SK-N-SH (cell line): ENCODE results near the gene GRAMD1B. TPM values are rescaled to one million over a fixed set of nuclear protein-coding genes. Genes with fewer than 3 reads are reported as not detected.

ENCODE experiments used
- CTCF ChIA-PET: fragments of 300-600, 350-600 bp; formaldehyde crosslinking; extraction: SDS; loops from one replicate; lab custom pipeline; 2021; lab: Yijun Ruan, JAX
- POLR2A ChIA-PET: fragments of 350-600 bp; sonication (Branson Sonifier 250); formaldehyde crosslinking; extraction: SDS; loops from one replicate; lab custom pipeline; 2020; ENCODE audit warnings: antibody characterized with exemption, inconsistent platforms; lab: Yijun Ruan, JAX
- DNase-seq: peaks from one replicate; pipeline ENCODE4 v3.0.0; 2012
- H2AFZ ChIP-seq: fragments of 200-600 bp; sonication (generic); 2 replicates; pipeline ENCODE4 v1.8.1; 2016; ENCODE audit warnings: antibody characterized with exemption, mild to moderate bottlenecking, low read depth
- H3F3A ChIP-seq: fragments of 200-600 bp; sonication (generic); replicated peaks from 2 replicates; pipeline ENCODE3; 2016; ENCODE audit warnings: antibody characterized with exemption, mild to moderate bottlenecking; ENCODE audit not compliant: insufficient read depth
- H3K27ac ChIP-seq, 2 experiments: fragments of 200-500 bp in 1 of 2; fragments of 200-600 bp in 1 of 2; sonication (Bioruptor generic) in 1 of 2; sonication (generic), shearing (Covaris generic) in 1 of 2; 2 replicates each; pipeline versions ENCODE4 v1.5.1 to v1.6.1; 2014 to 2016; ENCODE audit warnings: low read depth in 2 of 2, inconsistent platforms in 1 of 2, low read length in 1 of 2, mild to moderate bottlenecking in 1 of 2, mixed read lengths in 1 of 2
- H3K27me3 ChIP-seq: fragments of 200-600 bp; sonication (generic), shearing (Covaris generic); 2 replicates; pipeline ENCODE4 v1.6.1; 2016; ENCODE audit warnings: mixed run types; ENCODE audit not compliant: insufficient read depth
- H3K36me3 ChIP-seq, 2 experiments: fragments of 200-500 bp in 1 of 2; fragments of 200-600 bp in 1 of 2; sonication (Bioruptor generic) in 1 of 2; sonication (generic) in 1 of 2; replicated peaks in 1 of 2; 2 replicates each; pipeline versions ENCODE3 to v1.5.1; 2014 to 2016; ENCODE audit warnings: low read length in 1 of 2, mild to moderate bottlenecking in 1 of 2; ENCODE audit not compliant: insufficient read depth in 2 of 2, control insufficient read depth in 1 of 2
- H3K4me1 ChIP-seq, 2 experiments: fragments of 200-500 bp in 1 of 2; fragments of 200-600 bp in 1 of 2; sonication (Bioruptor generic) in 1 of 2; sonication (generic), shearing (Covaris generic) in 1 of 2; 2 replicates each; pipeline versions ENCODE4 v1.5.1 to v1.6.1; 2014 to 2016; ENCODE audit warnings: low read depth in 1 of 2, low read length in 1 of 2, mixed run types in 1 of 2; ENCODE audit not compliant: insufficient read depth in 2 of 2, control insufficient read depth in 1 of 2
- H3K4me2 ChIP-seq: fragments of 200-600 bp; sonication (generic), shearing (Covaris generic); 2 replicates; pipeline ENCODE4 v1.6.1; 2017; ENCODE audit warnings: mixed run types
- H3K4me3 ChIP-seq, 2 experiments: fragments of 200-500 bp in 1 of 2; fragments of 200-600 bp in 1 of 2; sonication (Bioruptor generic) in 1 of 2; sonication (generic), shearing (Covaris generic) in 1 of 2; 2 replicates each; pipeline versions ENCODE4 v1.5.1 to v1.8.1; 2014 to 2016; ENCODE audit warnings: low read depth in 2 of 2, inconsistent platforms in 1 of 2, low read length in 1 of 2, mild to moderate bottlenecking in 1 of 2, mixed read lengths in 1 of 2, moderate library complexity in 1 of 2
- H3K79me2 ChIP-seq: fragments of 200-600 bp; sonication (generic); 2 replicates; pipeline ENCODE4 v1.8.1; 2017; ENCODE audit warnings: mild to moderate bottlenecking; ENCODE audit not compliant: insufficient read depth
- H3K9ac ChIP-seq: fragments of 200-600 bp; sonication (generic); 2 replicates; pipeline ENCODE4 v1.6.1; 2017; ENCODE audit warnings: mixed run types
- H3K9me2 ChIP-seq: fragments of 200-600 bp; sonication (generic); 2 replicates; pipeline ENCODE4 v1.6.1; 2017; ENCODE audit warnings: mixed run types
- H3K9me3 ChIP-seq: fragments of 200-600 bp; sonication (generic); 2 replicates; pipeline ENCODE4 v1.6.1; 2017; ENCODE audit warnings: mixed run types, mild to moderate bottlenecking, moderate library complexity
- H4K20me1 ChIP-seq: fragments of 200-600 bp; sonication (generic); 2 replicates; pipeline ENCODE4 v1.6.1; 2017; ENCODE audit warnings: mild to moderate bottlenecking, mixed run types; ENCODE audit not compliant: insufficient read depth
- ELF1 ChIP-seq: IDR thresholded peaks from 2 replicates; pipeline ENCODE4 v1.4.0; 2012
- EP300 ChIP-seq, 2 experiments: IDR thresholded peaks; 2 replicates each; pipeline versions ENCODE4 v1.4.0 to v1.6.1; 2012; ENCODE audit warnings: borderline replicate concordance in 1 of 2, low read depth in 1 of 2, low read length in 1 of 2
- GATA2 ChIP-seq: sonication (generic); formaldehyde crosslinking; IDR thresholded peaks from 2 replicates; pipeline ENCODE4 v1.5.0; 2020; ENCODE audit warnings: mild to moderate bottlenecking, missing genetic modification reagents
- MEF2A ChIP-seq: IDR thresholded peaks from 2 replicates; pipeline ENCODE4 v1.4.0; 2012; ENCODE audit warnings: low read depth, borderline replicate concordance
- MXI1 ChIP-seq: IDR thresholded peaks from 2 replicates; pipeline ENCODE4 v1.6.1; 2012; ENCODE audit warnings: mild to moderate bottlenecking, low read depth, low read length, improper control_type of control experiment
- NFIC ChIP-seq: IDR thresholded peaks from 2 replicates; pipeline ENCODE4 v1.4.0; 2012; ENCODE audit warnings: borderline replicate concordance
- NRF1 ChIP-seq: IDR thresholded peaks from 2 replicates; pipeline ENCODE4 v1.6.1; 2012; ENCODE audit warnings: low read depth, mild to moderate bottlenecking, low read length
- RAD21 ChIP-seq: IDR thresholded peaks from 2 replicates; pipeline ENCODE4 v1.6.1; 2012; ENCODE audit warnings: mild to moderate bottlenecking, low read length
- RFX5 ChIP-seq: IDR thresholded peaks from 2 replicates; pipeline ENCODE4 v1.6.1; 2012; ENCODE audit warnings: mild to moderate bottlenecking, improper control_type of control experiment, low read length
- TCF12 ChIP-seq: IDR thresholded peaks from 2 replicates; pipeline ENCODE4 v1.4.0; 2012
- WGBS: methylation state at CpG from one replicate; pipeline ENCODE4 v1.1.6; 2017; ENCODE audit warnings: low lambda C conversion rate; 5-methylcytosine and 5-hydroxymethylcytosine counted together
- polyA plus RNA-seq, 3 experiments: library from polyadenylated mRNA; depleted of rRNA; stranded (reverse); fragments of >200 nt; gene quantifications; 2 replicates each; pipeline ENCODE4 v1.2.3, GENCODE V29; 2012
- TF ChIP-seq, protein P1 (sequence below): IDR thresholded peaks from 2 replicates; pipeline ENCODE4 v1.4.0; 2012; ENCODE audit warnings: low read depth
- TF ChIP-seq, protein P2 (sequence below): IDR thresholded peaks from 2 replicates; pipeline ENCODE4 v1.4.0; 2012; ENCODE audit warnings: low read depth, borderline replicate concordance
- TF ChIP-seq, protein P3 (sequence below): IDR thresholded peaks from 2 replicates; pipeline ENCODE4 v1.6.1; 2012; ENCODE audit warnings: mild to moderate bottlenecking, low read depth, low read length, moderate library complexity
- TF ChIP-seq, protein P4 (sequence below): IDR thresholded peaks from 2 replicates; pipeline ENCODE4 v1.4.0; 2012; ENCODE audit warnings: low read depth, borderline replicate concordance
- TF ChIP-seq, protein P5 (sequence below): fragments of 150-350 bp; IDR thresholded peaks from 2 replicates; pipeline ENCODE4 v1.6.1; 2016; ENCODE audit warnings: mild to moderate bottlenecking, low read depth, low read length
- TF ChIP-seq, protein P6 (sequence below): IDR thresholded peaks from 2 replicates; pipeline ENCODE4; 2012

Gene GRAMD1B
- polyA plus RNA-seq, 1 of the 3 experiments (the other 2 are of a cell fraction) = 14.5 TPM

DNA sequence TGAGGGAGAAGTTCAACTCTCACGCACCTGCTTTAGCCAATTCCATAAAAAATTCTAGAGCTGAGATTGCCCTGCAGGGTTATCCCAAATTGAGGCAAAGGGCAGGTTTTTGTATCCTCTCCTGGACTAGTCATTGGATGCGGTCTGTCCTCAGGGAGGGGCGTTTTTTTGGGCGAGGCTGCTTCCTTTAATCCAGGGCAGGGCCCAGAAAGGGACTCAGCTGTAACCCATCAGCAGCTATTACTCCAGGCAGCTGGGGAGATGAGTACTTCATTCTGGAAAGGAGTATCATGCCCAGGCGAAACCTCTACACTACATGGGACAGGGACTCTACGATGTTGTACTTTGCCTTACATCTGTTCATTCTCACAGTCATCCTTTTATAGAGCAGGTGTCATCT is 121.0 kb downstream of the GRAMD1B start:
- H3K9ac ChIP-seq = no peak overlapping the region
- H3K79me2 ChIP-seq = peaks cover 3% of the 10 kb centered on the region; the same call in 1 of the 2 replicates
- WGBS = 96% methylated on average over 4 of the region's 6 CpGs
- no peaks in the 10 kb centered on the region for H3K9me3 ChIP-seq
- CTCF ChIA-PET = interaction anchor here (0.9 kb wide), 1 partner anchor 40 kb away, joined by 3 read pairs; no protein-coding TSS in a partner anchor
- peaks cover 4% of the 10 kb centered on the region for H3F3A ChIP-seq
- POLR2A ChIA-PET = no interaction called here
- H3K36me3 ChIP-seq = no peaks in the 10 kb centered on the region
- TF ChIP-seq, protein P1, sequence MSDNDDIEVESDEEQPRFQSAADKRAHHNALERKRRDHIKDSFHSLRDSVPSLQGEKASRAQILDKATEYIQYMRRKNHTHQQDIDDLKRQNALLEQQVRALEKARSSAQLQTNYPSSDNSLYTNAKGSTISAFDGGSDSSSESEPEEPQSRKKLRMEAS = no peak
- no peak for TF ChIP-seq RAD21
- no peak for TF ChIP-seq NFIC
- TF ChIP-seq RFX5 = no peak
- TF ChIP-seq, protein P2, sequence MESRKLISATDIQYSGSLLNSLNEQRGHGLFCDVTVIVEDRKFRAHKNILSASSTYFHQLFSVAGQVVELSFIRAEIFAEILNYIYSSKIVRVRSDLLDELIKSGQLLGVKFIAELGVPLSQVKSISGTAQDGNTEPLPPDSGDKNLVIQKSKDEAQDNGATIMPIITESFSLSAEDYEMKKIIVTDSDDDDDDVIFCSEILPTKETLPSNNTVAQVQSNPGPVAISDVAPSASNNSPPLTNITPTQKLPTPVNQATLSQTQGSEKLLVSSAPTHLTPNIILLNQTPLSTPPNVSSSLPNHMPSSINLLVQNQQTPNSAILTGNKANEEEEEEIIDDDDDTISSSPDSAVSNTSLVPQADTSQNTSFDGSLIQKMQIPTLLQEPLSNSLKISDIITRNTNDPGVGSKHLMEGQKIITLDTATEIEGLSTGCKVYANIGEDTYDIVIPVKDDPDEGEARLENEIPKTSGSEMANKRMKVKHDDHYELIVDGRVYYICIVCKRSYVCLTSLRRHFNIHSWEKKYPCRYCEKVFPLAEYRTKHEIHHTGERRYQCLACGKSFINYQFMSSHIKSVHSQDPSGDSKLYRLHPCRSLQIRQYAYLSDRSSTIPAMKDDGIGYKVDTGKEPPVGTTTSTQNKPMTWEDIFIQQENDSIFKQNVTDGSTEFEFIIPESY = no peak
- no peak for TF ChIP-seq TCF12
- TF ChIP-seq, protein P3, sequence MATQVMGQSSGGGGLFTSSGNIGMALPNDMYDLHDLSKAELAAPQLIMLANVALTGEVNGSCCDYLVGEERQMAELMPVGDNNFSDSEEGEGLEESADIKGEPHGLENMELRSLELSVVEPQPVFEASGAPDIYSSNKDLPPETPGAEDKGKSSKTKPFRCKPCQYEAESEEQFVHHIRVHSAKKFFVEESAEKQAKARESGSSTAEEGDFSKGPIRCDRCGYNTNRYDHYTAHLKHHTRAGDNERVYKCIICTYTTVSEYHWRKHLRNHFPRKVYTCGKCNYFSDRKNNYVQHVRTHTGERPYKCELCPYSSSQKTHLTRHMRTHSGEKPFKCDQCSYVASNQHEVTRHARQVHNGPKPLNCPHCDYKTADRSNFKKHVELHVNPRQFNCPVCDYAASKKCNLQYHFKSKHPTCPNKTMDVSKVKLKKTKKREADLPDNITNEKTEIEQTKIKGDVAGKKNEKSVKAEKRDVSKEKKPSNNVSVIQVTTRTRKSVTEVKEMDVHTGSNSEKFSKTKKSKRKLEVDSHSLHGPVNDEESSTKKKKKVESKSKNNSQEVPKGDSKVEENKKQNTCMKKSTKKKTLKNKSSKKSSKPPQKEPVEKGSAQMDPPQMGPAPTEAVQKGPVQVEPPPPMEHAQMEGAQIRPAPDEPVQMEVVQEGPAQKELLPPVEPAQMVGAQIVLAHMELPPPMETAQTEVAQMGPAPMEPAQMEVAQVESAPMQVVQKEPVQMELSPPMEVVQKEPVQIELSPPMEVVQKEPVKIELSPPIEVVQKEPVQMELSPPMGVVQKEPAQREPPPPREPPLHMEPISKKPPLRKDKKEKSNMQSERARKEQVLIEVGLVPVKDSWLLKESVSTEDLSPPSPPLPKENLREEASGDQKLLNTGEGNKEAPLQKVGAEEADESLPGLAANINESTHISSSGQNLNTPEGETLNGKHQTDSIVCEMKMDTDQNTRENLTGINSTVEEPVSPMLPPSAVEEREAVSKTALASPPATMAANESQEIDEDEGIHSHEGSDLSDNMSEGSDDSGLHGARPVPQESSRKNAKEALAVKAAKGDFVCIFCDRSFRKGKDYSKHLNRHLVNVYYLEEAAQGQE = no peak
- TF ChIP-seq MEF2A = no peak
- no peaks in the 10 kb centered on the region for H3K9me2 ChIP-seq
- no peak overlapping the region for H3K4me2 ChIP-seq
- no peak overlapping the region for H2AFZ ChIP-seq
- no peak overlapping the region for H3K4me3 ChIP-seq
- H4K20me1 ChIP-seq = no peaks in the 10 kb centered on the region
- peaks cover 7 to 8% of the 10 kb centered on the region in 2 experiments; a peak in 2 of 4 replicates for H3K4me1 ChIP-seq
- no peak overlapping the region for H3K27ac ChIP-seq
- no peaks in the 10 kb centered on the region for H3K27me3 ChIP-seq
- no peak for DNase-seq

DNA sequence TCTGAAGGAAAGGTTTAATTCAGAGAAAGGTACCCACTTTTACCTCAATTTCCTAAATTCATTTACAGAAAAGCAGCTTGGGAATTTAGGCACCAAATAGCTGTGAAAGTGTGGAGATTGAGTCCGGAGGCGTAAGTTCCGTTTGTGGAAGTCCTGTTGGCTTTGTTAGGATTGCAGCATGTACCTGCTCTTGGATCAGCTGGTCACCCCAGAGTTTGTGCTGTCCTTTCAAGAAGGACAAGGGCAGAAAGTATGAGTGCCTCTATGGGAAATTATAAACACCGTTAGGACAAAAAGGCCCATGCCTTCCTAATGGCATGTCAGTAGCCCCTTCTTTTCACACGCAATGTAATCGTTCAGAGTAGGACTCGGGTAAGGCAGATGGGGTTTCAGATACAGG is 126.6 kb downstream of the GRAMD1B start:
- H2AFZ ChIP-seq = no peak overlapping the region
- no peaks in the 10 kb centered on the region; the same call in 1 of the 2 replicates for H3K79me2 ChIP-seq
- CTCF ChIA-PET = interaction anchor here (0.8 to 3.1 kb wide), 6 partner anchors 11 to 45 kb away, joined by 3 to 11 read pairs (median 4); no protein-coding TSS in a partner anchor
- 96% methylated on average over 7 of the region's 7 CpGs for WGBS
- no peak overlapping the region for H3K4me2 ChIP-seq
- POLR2A ChIA-PET = no interaction called here
- no peak overlapping the region for H3K27ac ChIP-seq
- DNase-seq = no peak
- H3K27me3 ChIP-seq = no peaks in the 10 kb centered on the region
- H3K9ac ChIP-seq = no peak overlapping the region
- H3K36me3 ChIP-seq = no peaks in the 10 kb centered on the region
- no peaks in the 10 kb centered on the region for H3F3A ChIP-seq
- H3K4me1 ChIP-seq = peaks cover 7 to 18% of the 10 kb centered on the region in 2 experiments; a peak in 2 of 4 replicates
- no peaks in the 10 kb centered on the region for H3K9me3 ChIP-seq
- no peaks in the 10 kb centered on the region for H3K9me2 ChIP-seq
- no peak overlapping the region for H3K4me3 ChIP-seq
- no peaks in the 10 kb centered on the region for H4K20me1 ChIP-seq
- TF ChIP-seq MXI1 (no peak), GATA2 (CRISPR knock-in tag) (no peak), ELF1 (no peak), NFIC (no peak), EP300 (IDR thresholded peaks at IDR 0.05; ENCODE audit: borderline replicate concordance in 1 of 2, low read depth in 1 of 2, low read length in 1 of 2) (no peak), NRF1 (no peak), MEF2A (no peak)
- TF ChIP-seq, protein P2 = no peak
- TF ChIP-seq, protein P4, sequence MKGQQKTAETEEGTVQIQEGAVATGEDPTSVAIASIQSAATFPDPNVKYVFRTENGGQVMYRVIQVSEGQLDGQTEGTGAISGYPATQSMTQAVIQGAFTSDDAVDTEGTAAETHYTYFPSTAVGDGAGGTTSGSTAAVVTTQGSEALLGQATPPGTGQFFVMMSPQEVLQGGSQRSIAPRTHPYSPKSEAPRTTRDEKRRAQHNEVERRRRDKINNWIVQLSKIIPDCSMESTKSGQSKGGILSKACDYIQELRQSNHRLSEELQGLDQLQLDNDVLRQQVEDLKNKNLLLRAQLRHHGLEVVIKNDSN = no peak
- TF ChIP-seq, protein P5, sequence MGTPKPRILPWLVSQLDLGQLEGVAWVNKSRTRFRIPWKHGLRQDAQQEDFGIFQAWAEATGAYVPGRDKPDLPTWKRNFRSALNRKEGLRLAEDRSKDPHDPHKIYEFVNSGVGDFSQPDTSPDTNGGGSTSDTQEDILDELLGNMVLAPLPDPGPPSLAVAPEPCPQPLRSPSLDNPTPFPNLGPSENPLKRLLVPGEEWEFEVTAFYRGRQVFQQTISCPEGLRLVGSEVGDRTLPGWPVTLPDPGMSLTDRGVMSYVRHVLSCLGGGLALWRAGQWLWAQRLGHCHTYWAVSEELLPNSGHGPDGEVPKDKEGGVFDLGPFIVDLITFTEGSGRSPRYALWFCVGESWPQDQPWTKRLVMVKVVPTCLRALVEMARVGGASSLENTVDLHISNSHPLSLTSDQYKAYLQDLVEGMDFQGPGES = no peak
- TF ChIP-seq, protein P6, sequence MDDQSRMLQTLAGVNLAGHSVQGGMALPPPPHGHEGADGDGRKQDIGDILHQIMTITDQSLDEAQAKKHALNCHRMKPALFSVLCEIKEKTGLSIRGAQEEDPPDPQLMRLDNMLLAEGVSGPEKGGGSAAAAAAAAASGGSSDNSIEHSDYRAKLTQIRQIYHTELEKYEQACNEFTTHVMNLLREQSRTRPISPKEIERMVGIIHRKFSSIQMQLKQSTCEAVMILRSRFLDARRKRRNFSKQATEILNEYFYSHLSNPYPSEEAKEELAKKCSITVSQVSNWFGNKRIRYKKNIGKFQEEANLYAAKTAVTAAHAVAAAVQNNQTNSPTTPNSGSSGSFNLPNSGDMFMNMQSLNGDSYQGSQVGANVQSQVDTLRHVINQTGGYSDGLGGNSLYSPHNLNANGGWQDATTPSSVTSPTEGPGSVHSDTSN = no peak
